HEK293 (cell line): ENCODE results near the gene FSTL4.

Source experiments
- BCL11B ChIP-seq: fragments of 450-650 bp; formaldehyde crosslinking; IDR thresholded peaks from 2 replicates; pipeline ENCODE4 v1.5.1; 2016; ENCODE audit warnings: low read depth, missing biosample characterization, missing genetic modification characterization
- KLF10 ChIP-seq: fragments of 450-650 bp; IDR thresholded peaks from 2 replicates; pipeline ENCODE4 v1.5.1; 2018; ENCODE audit warnings: missing biosample characterization, mild to moderate bottlenecking, missing genetic modification characterization
- OVOL3 ChIP-seq: fragments of 450-650 bp; formaldehyde crosslinking; IDR thresholded peaks from 2 replicates; pipeline ENCODE4 v1.5.1; 2016; ENCODE audit warnings: missing biosample characterization, missing genetic modification characterization
- RBAK ChIP-seq: fragments of 450-650 bp; formaldehyde crosslinking; IDR thresholded peaks from 2 replicates; pipeline ENCODE4 v1.5.1; 2016; ENCODE audit warnings: missing biosample characterization, missing genetic modification characterization
- SALL2 ChIP-seq: fragments of 450-650 bp; formaldehyde crosslinking; IDR thresholded peaks from 2 replicates; pipeline ENCODE4 v1.5.0; 2017; ENCODE audit warnings: missing biosample characterization, mild to moderate bottlenecking, missing genetic modification characterization, borderline replicate concordance
- ZBTB1 ChIP-seq: fragments of 450-650 bp; formaldehyde crosslinking; IDR thresholded peaks from 2 replicates; pipeline ENCODE4 v1.5.1; 2016; ENCODE audit warnings: missing biosample characterization, missing genetic modification characterization
- ZEB2 ChIP-seq: fragments of 450-650 bp; formaldehyde crosslinking; IDR thresholded peaks from 2 replicates; pipeline ENCODE4 v1.5.1; 2016; ENCODE audit warnings: missing biosample characterization, missing genetic modification characterization
- ZFP37 ChIP-seq: fragments of 450-650 bp; formaldehyde crosslinking; IDR thresholded peaks from 2 replicates; pipeline ENCODE4 v1.5.1; 2016; ENCODE audit warnings: missing biosample characterization, missing genetic modification characterization
- ZNF133 ChIP-seq: fragments of 450-650 bp; formaldehyde crosslinking; IDR thresholded peaks from 2 replicates; pipeline ENCODE4 v1.5.1; 2016; ENCODE audit warnings: missing biosample characterization, missing genetic modification characterization
- ZNF146 ChIP-seq: fragments of 450-650 bp; formaldehyde crosslinking; IDR thresholded peaks from 2 replicates; pipeline ENCODE4 v1.5.1; 2016; ENCODE audit warnings: missing biosample characterization, missing genetic modification characterization
- ZNF155 ChIP-seq: fragments of 450-650 bp; formaldehyde crosslinking; IDR thresholded peaks from 2 replicates; pipeline ENCODE4 v1.5.1; 2016; ENCODE audit warnings: missing biosample characterization, missing genetic modification characterization
- ZNF202 ChIP-seq: fragments of 450-650 bp; formaldehyde crosslinking; IDR thresholded peaks from 2 replicates; pipeline ENCODE4 v1.5.1; 2016; ENCODE audit warnings: missing biosample characterization, missing genetic modification characterization, borderline replicate concordance
- ZNF274 ChIP-seq, 2 experiments: fragments of 200-500 bp in 1 of 2; fragments of 450-650 bp in 1 of 2; sonication (Bioruptor generic) in 1 of 2; formaldehyde crosslinking in 1 of 2; IDR thresholded peaks; 2 replicates each; pipeline versions ENCODE4 v1.5.1 to v1.6.1; 2014 to 2016; ENCODE audit warnings: borderline replicate concordance in 1 of 2, inconsistent platforms in 1 of 2, low read length in 1 of 2, missing biosample characterization in 1 of 2, missing genetic modification characterization in 1 of 2
- ZNF341 ChIP-seq: fragments of 450-650 bp; formaldehyde crosslinking; IDR thresholded peaks from 2 replicates; pipeline ENCODE4; 2016; ENCODE audit warnings: low read depth, missing biosample characterization, missing genetic modification characterization
- ZNF426 ChIP-seq: fragments of 450-650 bp; formaldehyde crosslinking; IDR thresholded peaks from 2 replicates; pipeline ENCODE4 v1.5.1; 2017; ENCODE audit warnings: missing biosample characterization, missing genetic modification characterization, mild to moderate bottlenecking, inconsistent platforms, moderate library complexity
- ZNF473 ChIP-seq: fragments of 450-650 bp; formaldehyde crosslinking; IDR thresholded peaks from 2 replicates; pipeline ENCODE4 v1.5.1; 2017; ENCODE audit warnings: missing biosample characterization, missing genetic modification characterization
- ZNF510 ChIP-seq: fragments of 450-650 bp; formaldehyde crosslinking; IDR thresholded peaks from 2 replicates; pipeline ENCODE4 v1.5.1; 2018; ENCODE audit warnings: mild to moderate bottlenecking, missing genetic modification characterization, missing biosample characterization; ENCODE audit not compliant: insufficient replicate concordance
- ZNF548 ChIP-seq: fragments of 450-650 bp; formaldehyde crosslinking; IDR thresholded peaks from 2 replicates; pipeline ENCODE4 v1.5.1; 2016; ENCODE audit warnings: missing biosample characterization, missing genetic modification characterization
- ZNF561 ChIP-seq: fragments of 450-650 bp; IDR thresholded peaks from 2 replicates; pipeline ENCODE4 v1.5.1; 2018; ENCODE audit warnings: missing biosample characterization, missing genetic modification characterization, borderline replicate concordance
- ZNF585B ChIP-seq: fragments of 450-650 bp; formaldehyde crosslinking; IDR thresholded peaks from 2 replicates; pipeline ENCODE4 v1.5.1; 2016; ENCODE audit warnings: missing biosample characterization, missing genetic modification characterization
- ZNF623 ChIP-seq: fragments of 450-650 bp; formaldehyde crosslinking; IDR thresholded peaks from 2 replicates; pipeline ENCODE4 v1.5.1; 2016; ENCODE audit warnings: missing biosample characterization, missing genetic modification characterization
- ZNF654 ChIP-seq: fragments of 450-650 bp; formaldehyde crosslinking; IDR thresholded peaks from 2 replicates; pipeline ENCODE4 v1.5.1; 2016; ENCODE audit warnings: low read depth, missing biosample characterization, missing genetic modification characterization
- ZNF664 ChIP-seq: fragments of 450-650 bp; formaldehyde crosslinking; IDR thresholded peaks from 2 replicates; pipeline ENCODE4 v1.5.1; 2016; ENCODE audit warnings: missing biosample characterization, missing genetic modification characterization
- ZNF707 ChIP-seq: fragments of 450-650 bp; formaldehyde crosslinking; IDR thresholded peaks from 2 replicates; pipeline ENCODE4 v1.5.1; 2016; ENCODE audit warnings: missing biosample characterization, missing genetic modification characterization
- ZSCAN30 ChIP-seq: fragments of 450-650 bp; IDR thresholded peaks from 2 replicates; pipeline ENCODE4 v1.5.1; 2018; ENCODE audit warnings: missing biosample characterization, mild to moderate bottlenecking, missing genetic modification characterization, moderate library complexity
- TF ChIP-seq, protein P1 (sequence below): fragments of 450-650 bp; formaldehyde crosslinking; IDR thresholded peaks from 2 replicates; pipeline ENCODE4 v1.5.1; 2016; ENCODE audit warnings: missing biosample characterization, missing genetic modification characterization
- TF ChIP-seq, protein P2 (sequence below): IDR thresholded peaks from 2 replicates; pipeline ENCODE4 v1.6.1; 2011; ENCODE audit warnings: mild to moderate bottlenecking, low read depth, low read length, borderline replicate concordance
- TF ChIP-seq, protein P3 (sequence below): fragments of 450-650 bp; formaldehyde crosslinking; IDR thresholded peaks from 2 replicates; pipeline ENCODE4 v1.5.1; 2016; ENCODE audit warnings: missing biosample characterization, missing genetic modification characterization
- TF ChIP-seq, protein P4 (sequence below): fragments of 450-650 bp; formaldehyde crosslinking; IDR thresholded peaks from 2 replicates; pipeline ENCODE4 v1.5.1; 2016; ENCODE audit warnings: missing biosample characterization, missing genetic modification characterization
- TF ChIP-seq, protein P5 (sequence below): fragments of 450-650 bp; formaldehyde crosslinking; IDR thresholded peaks from 2 replicates; pipeline ENCODE4 v1.5.1; 2016; ENCODE audit warnings: missing biosample characterization, missing genetic modification characterization
- TF ChIP-seq, protein P6 (sequence below): fragments of 450-650 bp; formaldehyde crosslinking; IDR thresholded peaks from 2 replicates; pipeline ENCODE4 v1.5.1; 2016; ENCODE audit warnings: missing biosample characterization, missing genetic modification characterization

Gene FSTL4

DNA sequence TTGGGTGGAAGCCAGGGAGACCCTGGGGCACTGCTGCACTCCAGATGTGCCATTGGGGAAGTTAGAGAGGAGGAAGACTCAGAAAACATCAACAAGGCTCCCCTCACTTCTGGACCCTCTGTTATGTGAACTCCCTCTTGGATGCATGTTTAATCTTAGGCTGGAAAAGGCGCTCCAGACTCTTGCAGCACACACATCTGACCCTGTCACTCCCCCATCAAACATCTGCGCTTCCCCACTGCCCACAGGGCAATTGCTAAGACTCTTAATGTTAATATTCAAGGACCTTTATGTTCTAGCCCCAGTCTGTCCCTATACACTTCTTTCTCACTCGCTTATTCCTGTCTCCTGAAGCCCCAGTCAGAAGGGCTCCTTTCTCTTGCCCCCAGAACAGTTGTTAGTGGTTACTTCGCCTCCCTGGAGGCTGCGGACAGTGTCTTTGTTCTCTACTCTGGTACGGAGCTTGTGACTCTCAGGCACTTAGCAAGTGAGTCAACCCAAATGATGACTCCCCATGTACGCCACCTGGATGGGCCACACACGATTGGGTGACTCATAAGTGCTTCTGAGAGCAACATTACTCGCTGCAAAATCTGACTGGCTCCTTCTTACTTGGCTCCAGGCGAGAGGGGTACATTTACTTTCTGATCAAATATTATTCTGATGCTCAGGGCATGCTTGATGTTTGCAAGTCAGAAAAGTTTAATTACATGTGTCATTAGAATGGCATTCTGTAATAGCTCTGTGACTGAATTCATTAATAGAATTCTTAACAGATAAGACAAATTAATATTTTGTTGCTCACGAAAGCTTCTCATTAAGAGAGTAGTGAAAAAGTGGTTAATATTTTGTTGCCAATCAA lies 366.9 kb downstream of the FSTL4 start (continued):
- no peak for TF ChIP-seq ZNF274 (IDR thresholded peaks at IDR 0.05; ENCODE audit: low read length)
- TF ChIP-seq ZNF274 (tag by site-specific recombination; IDR thresholded peaks at IDR 0.05; ENCODE audit: borderline replicate concordance) = no peak
- TF ChIP-seq, protein P1, sequence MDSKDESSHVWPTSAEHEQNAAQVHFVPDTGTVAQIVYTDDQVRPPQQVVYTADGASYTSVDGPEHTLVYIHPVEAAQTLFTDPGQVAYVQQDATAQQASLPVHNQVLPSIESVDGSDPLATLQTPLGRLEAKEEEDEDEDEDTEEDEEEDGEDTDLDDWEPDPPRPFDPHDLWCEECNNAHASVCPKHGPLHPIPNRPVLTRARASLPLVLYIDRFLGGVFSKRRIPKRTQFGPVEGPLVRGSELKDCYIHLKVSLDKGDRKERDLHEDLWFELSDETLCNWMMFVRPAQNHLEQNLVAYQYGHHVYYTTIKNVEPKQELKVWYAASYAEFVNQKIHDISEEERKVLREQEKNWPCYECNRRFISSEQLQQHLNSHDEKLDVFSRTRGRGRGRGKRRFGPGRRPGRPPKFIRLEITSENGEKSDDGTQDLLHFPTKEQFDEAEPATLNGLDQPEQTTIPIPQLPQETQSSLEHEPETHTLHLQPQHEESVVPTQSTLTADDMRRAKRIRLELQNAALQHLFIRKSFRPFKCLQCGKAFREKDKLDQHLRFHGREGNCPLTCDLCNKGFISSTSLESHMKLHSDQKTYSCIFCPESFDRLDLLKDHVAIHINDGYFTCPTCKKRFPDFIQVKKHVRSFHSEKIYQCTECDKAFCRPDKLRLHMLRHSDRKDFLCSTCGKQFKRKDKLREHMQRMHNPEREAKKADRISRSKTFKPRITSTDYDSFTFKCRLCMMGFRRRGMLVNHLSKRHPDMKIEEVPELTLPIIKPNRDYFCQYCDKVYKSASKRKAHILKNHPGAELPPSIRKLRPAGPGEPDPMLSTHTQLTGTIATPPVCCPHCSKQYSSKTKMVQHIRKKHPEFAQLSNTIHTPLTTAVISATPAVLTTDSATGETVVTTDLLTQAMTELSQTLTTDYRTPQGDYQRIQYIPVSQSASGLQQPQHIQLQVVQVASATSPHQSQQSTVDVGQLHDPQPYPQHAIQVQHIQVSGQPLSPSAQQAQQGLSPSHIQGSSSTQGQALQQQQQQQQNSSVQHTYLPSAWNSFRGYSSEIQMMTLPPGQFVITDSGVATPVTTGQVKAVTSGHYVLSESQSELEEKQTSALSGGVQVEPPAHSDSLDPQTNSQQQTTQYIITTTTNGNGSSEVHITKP (tag by site-specific recombination) = peak; percentile 80
- no peak for TF ChIP-seq ZNF664 (tag by site-specific recombination)
- TF ChIP-seq RBAK = no peak
- TF ChIP-seq ZNF623 (tag by site-specific recombination) = no peak
- no peak for TF ChIP-seq OVOL3
- no peak for TF ChIP-seq ZNF585B (tag by site-specific recombination)
- TF ChIP-seq ZNF707 (tag by site-specific recombination) = no peak
- TF ChIP-seq ZEB2 = peak; percentile 95
- TF ChIP-seq ZNF510 (tag by site-specific recombination) = no peak
- TF ChIP-seq ZNF133 (tag by site-specific recombination) = no peak
- no peak for TF ChIP-seq ZNF341 (tag by site-specific recombination)
- TF ChIP-seq ZNF548 (tag by site-specific recombination) = no peak
- no peak for TF ChIP-seq KLF10 (tag by site-specific recombination)
- no peak for TF ChIP-seq SALL2
- TF ChIP-seq, protein P2, sequence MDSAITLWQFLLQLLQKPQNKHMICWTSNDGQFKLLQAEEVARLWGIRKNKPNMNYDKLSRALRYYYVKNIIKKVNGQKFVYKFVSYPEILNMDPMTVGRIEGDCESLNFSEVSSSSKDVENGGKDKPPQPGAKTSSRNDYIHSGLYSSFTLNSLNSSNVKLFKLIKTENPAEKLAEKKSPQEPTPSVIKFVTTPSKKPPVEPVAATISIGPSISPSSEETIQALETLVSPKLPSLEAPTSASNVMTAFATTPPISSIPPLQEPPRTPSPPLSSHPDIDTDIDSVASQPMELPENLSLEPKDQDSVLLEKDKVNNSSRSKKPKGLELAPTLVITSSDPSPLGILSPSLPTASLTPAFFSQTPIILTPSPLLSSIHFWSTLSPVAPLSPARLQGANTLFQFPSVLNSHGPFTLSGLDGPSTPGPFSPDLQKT = no peak
- TF ChIP-seq, protein P3, sequence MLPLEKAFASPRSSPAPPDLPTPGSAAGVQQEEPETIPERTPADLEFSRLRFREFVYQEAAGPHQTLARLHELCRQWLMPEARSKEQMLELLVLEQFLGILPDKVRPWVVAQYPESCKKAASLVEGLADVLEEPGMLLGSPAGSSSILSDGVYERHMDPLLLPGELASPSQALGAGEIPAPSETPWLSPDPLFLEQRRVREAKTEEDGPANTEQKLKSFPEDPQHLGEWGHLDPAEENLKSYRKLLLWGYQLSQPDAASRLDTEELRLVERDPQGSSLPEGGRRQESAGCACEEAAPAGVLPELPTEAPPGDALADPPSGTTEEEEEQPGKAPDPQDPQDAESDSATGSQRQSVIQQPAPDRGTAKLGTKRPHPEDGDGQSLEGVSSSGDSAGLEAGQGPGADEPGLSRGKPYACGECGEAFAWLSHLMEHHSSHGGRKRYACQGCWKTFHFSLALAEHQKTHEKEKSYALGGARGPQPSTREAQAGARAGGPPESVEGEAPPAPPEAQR (tag by site-specific recombination) = no peak
- TF ChIP-seq, protein P4, sequence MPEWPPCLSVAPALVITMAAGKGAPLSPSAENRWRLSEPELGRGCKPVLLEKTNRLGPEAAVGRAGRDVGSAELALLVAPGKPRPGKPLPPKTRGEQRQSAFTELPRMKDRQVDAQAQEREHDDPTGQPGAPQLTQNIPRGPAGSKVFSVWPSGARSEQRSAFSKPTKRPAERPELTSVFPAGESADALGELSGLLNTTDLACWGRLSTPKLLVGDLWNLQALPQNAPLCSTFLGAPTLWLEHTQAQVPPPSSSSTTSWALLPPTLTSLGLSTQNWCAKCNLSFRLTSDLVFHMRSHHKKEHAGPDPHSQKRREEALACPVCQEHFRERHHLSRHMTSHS (tag by site-specific recombination) = no peak
- TF ChIP-seq, protein P5, sequence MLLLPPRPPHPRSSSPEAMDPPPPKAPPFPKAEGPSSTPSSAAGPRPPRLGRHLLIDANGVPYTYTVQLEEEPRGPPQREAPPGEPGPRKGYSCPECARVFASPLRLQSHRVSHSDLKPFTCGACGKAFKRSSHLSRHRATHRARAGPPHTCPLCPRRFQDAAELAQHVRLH (tag by site-specific recombination) = no peak
- TF ChIP-seq ZNF561 (tag by site-specific recombination) = no peak
- no peak for TF ChIP-seq ZNF146 (tag by site-specific recombination)
- TF ChIP-seq, protein P6, sequence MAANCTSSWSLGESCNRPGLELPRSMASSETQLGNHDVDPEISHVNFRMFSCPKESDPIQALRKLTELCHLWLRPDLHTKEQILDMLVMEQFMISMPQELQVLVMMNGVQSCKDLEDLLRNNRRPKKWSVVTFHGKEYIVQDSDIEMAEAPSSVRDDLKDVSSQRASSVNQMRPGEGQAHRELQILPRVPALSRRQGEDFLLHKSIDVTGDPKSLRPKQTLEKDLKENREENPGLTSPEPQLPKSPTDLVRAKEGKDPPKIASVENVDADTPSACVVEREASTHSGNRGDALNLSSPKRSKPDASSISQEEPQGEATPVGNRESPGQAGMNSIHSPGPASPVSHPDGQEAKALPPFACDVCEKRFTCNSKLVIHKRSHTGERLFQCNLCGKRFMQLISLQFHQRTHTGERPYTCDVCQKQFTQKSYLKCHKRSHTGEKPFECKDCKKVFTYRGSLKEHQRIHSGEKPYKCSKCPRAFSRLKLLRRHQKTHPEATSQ (tag by site-specific recombination) = no peak
- TF ChIP-seq ZNF654 (tag by site-specific recombination) = no peak
- TF ChIP-seq ZFP37 = 0 out of 2 replicates have a peak, but pooled peaks have one; percentile 36
- no peak for TF ChIP-seq ZNF202 (tag by site-specific recombination)
- TF ChIP-seq BCL11B (tag by site-specific recombination) = no peak
- TF ChIP-seq ZSCAN30 (tag by site-specific recombination) = 0 out of 2 replicates have a peak, but pooled peaks have one; percentile 29
- no peak for TF ChIP-seq ZNF155 (tag by site-specific recombination)
- TF ChIP-seq ZBTB1 (tag by site-specific recombination) = no peak
- TF ChIP-seq ZNF426 = no peak
- TF ChIP-seq ZNF473 = no peak
